Heart right ventricle (tissue), 16 donors: ENCODE results near the gene KRT8. TPM values are rescaled to one million over a fixed set of nuclear protein-coding genes. Genes with fewer than 3 reads are reported as not detected.
"Not testable (repeated sequence)": the region's sequence is repeated elsewhere in the genome, so short reads cannot be mapped to it uniquely, and the experiment has no call there.

Experiments
- ATAC-seq, 8 donors: fragments of 200-7000 bp; cut with Tn5 transposase; one replicate each; pipeline ENCODE4 v1.9.1; 2020; ENCODE audit warnings: mild to moderate bottlenecking in 8 of 8, moderate library complexity in 8 of 8, moderate number of reproducible peaks in 1 of 8
- DNase-seq, 2 donors: peaks; one replicate each; pipeline ENCODE4 v3.0.0-alpha.2; 2020
- H3K27ac ChIP-seq, 10 donors: fragments of 200-600 bp; sonication (generic) in 2 of 10; one replicate each; pipeline versions ENCODE4 v1.5.0 to v1.8.0; 2020 to 2022; ENCODE audit warnings: mild to moderate bottlenecking in 3 of 10
- H3K27me3 ChIP-seq, 7 donors: fragments of 200-600 bp; one replicate each; pipeline ENCODE4 v1.8.0; 2021 to 2022; ENCODE audit warnings: mild to moderate bottlenecking in 2 of 7
- H3K36me3 ChIP-seq, 9 donors: fragments of 200-600 bp; sonication (generic) in 1 of 9; one replicate each; pipeline versions ENCODE4 v1.5.0 to v1.8.0; 2020 to 2022; ENCODE audit warnings: mild to moderate bottlenecking in 2 of 9
- H3K4me1 ChIP-seq, 9 donors: fragments of 200-600 bp; sonication (generic) in 1 of 9; one replicate each; pipeline versions ENCODE4 v1.5.0 to v1.8.0; 2020 to 2022; ENCODE audit warnings: mild to moderate bottlenecking in 4 of 9
- H3K4me3 ChIP-seq, 10 donors: fragments of 200-600 bp; sonication (generic) in 2 of 10; one replicate each; pipeline versions ENCODE4 v1.5.0 to v1.8.0; 2020 to 2022; ENCODE audit warnings: mild to moderate bottlenecking in 7 of 10, moderate library complexity in 2 of 10
- H3K9me3 ChIP-seq, 11 donors: fragments of 200-600 bp in 10 of 11; sonication (generic) in 2 of 11; one replicate each; pipeline versions ENCODE4 v1.5.0 to v1.8.0; 2013 to 2022; ENCODE audit warnings: mild to moderate bottlenecking in 2 of 11, control low read depth in 1 of 11, moderate library complexity in 1 of 11
- CTCF ChIP-seq, 9 donors: fragments of 200-600 bp; sonication (generic) in 2 of 9; IDR thresholded peaks; one replicate each; pipeline versions ENCODE4 v1.5.0 to v1.8.0; 2021 to 2022; ENCODE audit warnings: antibody characterized with exemption in 9 of 9, mild to moderate bottlenecking in 5 of 9, moderate library complexity in 1 of 9
- WGBS, 2 donors: extraction: QIAGEN DNeasy Blood & Tissue Kit; methylation state at CpG; one replicate each; pipeline ENCODE4 v1.1.7; 2013; ENCODE audit warnings: inconsistent platforms in 1 of 2; 5-methylcytosine and 5-hydroxymethylcytosine counted together
- intact Hi-C, 10 donors: fragments of 100-400 bp; cut with DNase I; formaldehyde crosslinking; loops; one replicate each; pipeline versions ENCODE4 v1.11.1 to v1.14.2; 2022
- long read RNA-seq, 3 donors: library from polyadenylated mRNA; unstranded; transcript quantifications; one replicate each; pipeline ENCODE4 v2.0.0, GENCODE V29; 2020 to 2021
- polyA plus RNA-seq, 2 donors: library from polyadenylated mRNA; stranded (reverse); fragments of 200-250 nt; gene quantifications; one replicate each; pipeline ENCODE4 v1.2.3, GENCODE V29; 2013
- total RNA-seq, 10 donors: library from RNA; stranded (reverse); fragmentation: NEBNext Ultra II Directional in 3 of 10; extraction: Animal tissue kit (Norgen Biotek cat#: 25700) in 3 of 10; gene quantifications; one replicate each; pipeline versions ENCODE4 v1.2.1 to v1.2.4, GENCODE V29; 2021 to 2023
- donor health status: Arrhythmogenic right ventricular cardiomyopathy.
- donor health status: ischemic (EF 13 %, LVEDD 7.1; RV severe dilation, severe dysfunction).
- donor health status: healthy with polysubstance abuse.
- donor health status: DM: no; HTN: yes; CAD: no.
- donor health status: DM: no; HTN: no; CAD: no.
- donor health status: ischemic (EF 25% LVEDD 6.9; RV normal size, moderate dysfunction).
- donor health status: ischemic (EF 25% LVEDD 5.7; RV mildly dilated, moderate dysfunction).
- donor health status: healthy.
- donor health status: DM: yes; HTN: yes; CAD: no.
- donor health status: Ischemic cardiomyopathy.
- donor health status: ischemic (EF 35%, LVEDD 5.7; RV mildly dilated, moderate dysfunction).
- donor health status: nonischemic (EF 11% LVEDD 7.7; RV severe dilation, severe dysfunction).
- donor health status: DM: yes; HTN: yes; CAD: no.
- donor health status: PGD.
- donor health status: ischemic (EF 29% LVEDD 5.4; RV normal size, mild dysfunction).
- donor health status: nonischemic (EF 23%, LVEDD 6.1; RV moderate dilation, normal function).

Gene KRT8
- total RNA-seq (100 to 1,000 TPM in 6 of 10 donors, 10 to 100 TPM in 4; 52.1 to 150 (median 109) TPM), polyA plus RNA-seq (100 to 1,000 TPM; 153 to 161 TPM)
- long read RNA-seq, donor 1, partial matches to known transcripts, result 269 of 276 reads
- long read RNA-seq, donor 1, other reads (novel, unspliced or antisense), result 7 of 276 reads
- long read RNA-seq, donor 2, partial matches to known transcripts, result 121 of 125 reads
- long read RNA-seq, donor 2, other reads (novel, unspliced or antisense), result 4 of 125 reads
- long read RNA-seq, donor 3, partial matches to known transcripts, result 624 of 649 reads
- long read RNA-seq, donor 3, other reads (novel, unspliced or antisense), result 25 of 649 reads

DNA sequence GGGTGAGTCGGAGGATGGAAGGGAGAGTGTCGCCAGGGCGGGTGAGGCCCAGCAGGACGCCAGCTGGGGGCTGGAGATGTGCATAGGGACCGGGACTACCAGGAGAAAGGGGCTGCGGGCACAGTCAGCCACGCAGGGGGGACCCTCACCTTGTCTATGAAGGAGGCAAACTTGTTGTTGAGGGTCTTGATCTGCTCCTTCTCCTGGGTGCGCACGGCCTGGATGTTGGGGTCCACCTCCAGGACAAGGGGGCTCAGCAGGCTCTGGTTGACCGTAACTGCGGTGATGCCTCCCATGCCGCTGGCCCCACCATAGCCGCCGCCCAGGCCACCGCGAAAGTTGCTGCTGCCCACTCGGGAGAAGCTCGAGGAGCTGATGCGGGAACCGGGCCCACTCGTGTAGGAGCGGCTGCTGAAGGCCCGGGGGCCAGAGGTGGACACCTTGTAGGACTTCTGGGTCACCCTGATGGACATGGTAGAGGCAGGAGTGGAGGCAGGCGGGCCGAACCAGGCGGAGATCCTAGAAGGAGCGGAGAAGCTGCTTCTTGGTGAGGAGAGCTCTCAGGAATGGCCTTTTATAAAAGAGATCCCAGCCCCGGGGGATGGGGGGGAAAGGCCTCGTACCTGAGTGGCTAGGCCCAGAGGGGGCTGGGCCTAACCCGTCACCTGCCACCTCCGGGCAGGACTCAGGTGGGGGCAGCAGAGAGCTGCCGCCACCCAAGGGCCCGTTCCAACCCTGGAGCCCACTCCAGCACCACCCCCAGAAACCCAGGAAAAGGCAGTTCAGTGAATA, at the start of gene KRT8:
Gene KRT8 (minus strand): TSS at position 568 of the 792 bp plus-strand sequence. CDS start 95 bp downstream, at position 473.
- peak; percentile 32 to 79 (median 63) for ATAC-seq
- peak in 6 of 9 donors; percentile 19 to 49 (median 25) for TF ChIP-seq CTCF (IDR thresholded peaks at IDR 0.05)
- Histone ChIP-seq H3K4me3 (peak within 1 kb of the TSS; percentile 21 to 58 (median 54)), H3K4me1 (peaks cover 0 to 25% (median 0%) of the 10 kb centered on the region in 9 donors), H3K27ac (peak within 1 kb of the TSS in 9 of 10 donors; percentile 3 to 75 (median 69)), H3K36me3 (peaks cover 0 to 14% (median 0%) of the 10 kb centered on the region in 9 donors)
- not testable (repeated sequence) for H3K9me3 ChIP-seq, H3K27me3 ChIP-seq
- 53 to 67% methylated on average over 33 of the region's 33 CpGs for WGBS, 2 donors
- intact Hi-C loops, result loop anchor here in 1 of 10 donors (5.0 kb wide), 1 partner anchor 73 kb away; no protein-coding TSS in a partner anchor
- peak; percentile 29 to 39 for DNase-seq

DNA sequence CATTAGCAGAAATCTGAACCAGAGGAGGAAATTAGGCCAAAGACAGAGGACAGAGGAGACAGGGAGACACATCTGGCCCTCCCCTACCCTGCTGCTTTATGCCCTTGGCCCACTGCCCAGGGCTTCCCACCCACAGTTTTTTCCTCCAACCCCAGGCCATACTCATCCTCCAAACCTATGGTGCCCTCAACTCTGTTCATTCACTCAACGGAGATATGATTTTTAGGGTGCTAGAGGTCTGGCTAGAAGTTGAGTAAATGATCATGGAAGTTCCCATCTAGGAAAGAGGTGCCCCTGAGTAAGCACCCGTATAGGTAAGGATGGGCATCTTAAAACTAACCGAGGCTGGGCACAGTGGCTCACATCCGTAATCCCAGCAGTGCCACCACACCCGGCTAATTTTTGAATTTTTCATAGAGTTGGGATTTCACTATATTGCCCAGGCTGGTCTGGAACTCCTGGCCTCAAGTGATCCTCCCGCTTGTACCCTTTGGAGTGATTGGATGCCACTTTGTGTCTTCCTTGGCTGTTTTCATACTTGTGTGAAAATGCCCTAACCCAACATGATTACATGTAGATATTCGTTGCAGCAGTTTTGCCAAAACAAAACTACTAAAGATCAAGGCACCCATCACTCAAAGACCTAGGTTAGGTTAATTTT, 48.4 kb upstream of the KRT8 start:
- Histone ChIP-seq H3K9me3 (no peaks in the 10 kb centered on the region), H3K27ac (no peak overlapping the region), H3K27me3 (peaks cover 0 to 18% (median 14%) of the 10 kb centered on the region in 7 donors), H3K4me3 (no peak overlapping the region), H3K36me3 (no peaks in the 10 kb centered on the region), H3K4me1 (peaks cover 0 to 12% (median 0%) of the 10 kb centered on the region in 9 donors)
- WGBS, 2 donors, result 92 to 93% methylated on average over 7 of the region's 7 CpGs
- TF ChIP-seq CTCF (IDR thresholded peaks at IDR 0.05), result no peak
- DNase-seq (no peak), ATAC-seq (no peak)
- intact Hi-C loops, result no loop called here

GRCh38 chr12:52952076-52952801, 47.4 kb upstream of the KRT8 start:
- WGBS, 2 donors, result 62 to 70% methylated on average over 15 of the region's 15 CpGs

More at GRCh38 chr12:52952076-52952801, 47.4 kb upstream of the KRT8 start:
- peak in 1 of 2 donors; percentile 33 for DNase-seq
- no peaks in the 10 kb centered on the region for H3K36me3 ChIP-seq
- intact Hi-C loops, result no loop called here
- peak in 4 of 9 donors; percentile 13 to 34 (median 20) for TF ChIP-seq CTCF (IDR thresholded peaks at IDR 0.05)
- H3K4me3 ChIP-seq, result no peak overlapping the region
- H3K27ac ChIP-seq, result no peak overlapping the region
- H3K4me1 ChIP-seq, result peaks cover 0 to 12% (median 0%) of the 10 kb centered on the region in 9 donors
- peaks cover 0 to 21% (median 14%) of the 10 kb centered on the region in 7 donors for H3K27me3 ChIP-seq
- no peak for ATAC-seq
- no peaks in the 10 kb centered on the region for H3K9me3 ChIP-seq
